HL-60 (cell line): Measurements from ENCODE around the gene MAN1C1.

Source experiments
- DNase-seq, 2 experiments: peaks; one replicate each; pipeline ENCODE4 v3.0.0-alpha.2; 2010 to 2020; ENCODE audit warnings: low read depth in 1 of 2, low spot score in 1 of 2
- H3K27ac ChIP-seq: fragments of 250-450 bp; sonication (Bioruptor Pico); replicated peaks from 2 replicates; pipeline ENCODE4 v1.5.1; 2020; ENCODE audit warnings: mild to moderate bottlenecking, moderate library complexity
- H3K27me3 ChIP-seq: fragments of 250-450 bp; sonication (Bioruptor Pico); 2 replicates; pipeline ENCODE4 v1.5.1; 2021; ENCODE audit warnings: mild to moderate bottlenecking, moderate library complexity; ENCODE audit not compliant: insufficient read depth, poor library complexity, severe bottlenecking
- H3K4me3 ChIP-seq: replicated peaks from 2 replicates; pipeline ENCODE4 v1.5.1; 2011; ENCODE audit warnings: mild to moderate bottlenecking, control low read depth, low read length; ENCODE audit not compliant: insufficient read depth
- GABPA ChIP-seq: IDR thresholded peaks from 2 replicates; pipeline ENCODE4 v1.6.1; 2012; ENCODE audit warnings: low read depth
- POLR2AphosphoS5 ChIP-seq: IDR thresholded peaks from 2 replicates; pipeline ENCODE4 v1.6.1; 2012; ENCODE audit warnings: low read depth
- SPI1 ChIP-seq: IDR thresholded peaks from 2 replicates; pipeline ENCODE4 v1.6.1; 2012; ENCODE audit warnings: low read depth, mild to moderate bottlenecking, borderline replicate concordance
- TF ChIP-seq, protein P1 (sequence below): IDR thresholded peaks from 2 replicates; pipeline ENCODE4 v1.6.1; 2012; ENCODE audit warnings: low read depth; ENCODE audit not compliant: insufficient replicate concordance
- TF ChIP-seq, protein P2 (sequence below): IDR thresholded peaks from one replicate; pipeline ENCODE4 v1.5.1; 2011; ENCODE audit warnings: low read length, control low read depth, inconsistent platforms; ENCODE audit not compliant: insufficient read depth

The MAN1C1 gene

DNA sequence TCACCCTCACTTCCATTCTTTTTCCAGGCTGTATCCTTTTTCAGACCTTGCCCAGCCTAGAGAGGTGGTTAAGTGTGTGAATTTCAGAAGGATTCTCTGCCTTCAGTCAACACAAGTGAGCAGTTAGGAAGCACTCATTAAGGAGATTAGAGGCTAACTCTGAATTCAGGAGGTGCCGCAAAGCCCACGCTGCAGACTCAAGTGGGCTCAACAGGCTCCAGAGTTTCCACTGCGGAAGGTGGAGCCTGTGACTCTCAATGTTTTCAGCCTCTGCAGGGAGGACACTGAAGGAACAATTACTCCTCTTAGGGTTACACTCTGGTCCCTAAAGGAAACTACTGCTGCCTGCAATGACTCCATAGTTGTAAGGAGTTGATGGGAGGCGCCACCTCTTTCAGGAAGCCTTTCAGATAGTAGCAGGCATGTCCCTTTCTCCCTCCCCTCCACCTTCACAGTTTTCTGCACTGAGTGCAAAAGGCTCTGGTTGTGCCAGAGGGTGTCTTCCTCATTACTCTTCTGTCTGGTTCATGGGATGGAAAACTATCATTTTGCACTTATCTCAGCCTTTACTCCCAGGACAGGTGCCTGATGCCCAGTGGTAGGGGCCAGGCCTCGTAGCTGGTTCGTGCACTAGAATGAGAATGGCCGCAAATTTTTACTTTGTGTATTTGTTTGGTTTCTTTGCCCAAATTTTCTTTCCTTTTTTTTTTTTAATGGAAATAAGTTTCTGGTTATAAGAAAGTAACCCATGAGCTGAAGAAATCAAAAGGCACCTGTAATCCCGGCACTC is 128.2 kb downstream of the MAN1C1 start:
- no peak overlapping the region for H3K4me3 ChIP-seq
- no peaks in the 10 kb centered on the region for H3K27me3 ChIP-seq
- H3K27ac ChIP-seq = no peak overlapping the region
- TF ChIP-seq SPI1 = no peak
- TF ChIP-seq, protein P1, sequence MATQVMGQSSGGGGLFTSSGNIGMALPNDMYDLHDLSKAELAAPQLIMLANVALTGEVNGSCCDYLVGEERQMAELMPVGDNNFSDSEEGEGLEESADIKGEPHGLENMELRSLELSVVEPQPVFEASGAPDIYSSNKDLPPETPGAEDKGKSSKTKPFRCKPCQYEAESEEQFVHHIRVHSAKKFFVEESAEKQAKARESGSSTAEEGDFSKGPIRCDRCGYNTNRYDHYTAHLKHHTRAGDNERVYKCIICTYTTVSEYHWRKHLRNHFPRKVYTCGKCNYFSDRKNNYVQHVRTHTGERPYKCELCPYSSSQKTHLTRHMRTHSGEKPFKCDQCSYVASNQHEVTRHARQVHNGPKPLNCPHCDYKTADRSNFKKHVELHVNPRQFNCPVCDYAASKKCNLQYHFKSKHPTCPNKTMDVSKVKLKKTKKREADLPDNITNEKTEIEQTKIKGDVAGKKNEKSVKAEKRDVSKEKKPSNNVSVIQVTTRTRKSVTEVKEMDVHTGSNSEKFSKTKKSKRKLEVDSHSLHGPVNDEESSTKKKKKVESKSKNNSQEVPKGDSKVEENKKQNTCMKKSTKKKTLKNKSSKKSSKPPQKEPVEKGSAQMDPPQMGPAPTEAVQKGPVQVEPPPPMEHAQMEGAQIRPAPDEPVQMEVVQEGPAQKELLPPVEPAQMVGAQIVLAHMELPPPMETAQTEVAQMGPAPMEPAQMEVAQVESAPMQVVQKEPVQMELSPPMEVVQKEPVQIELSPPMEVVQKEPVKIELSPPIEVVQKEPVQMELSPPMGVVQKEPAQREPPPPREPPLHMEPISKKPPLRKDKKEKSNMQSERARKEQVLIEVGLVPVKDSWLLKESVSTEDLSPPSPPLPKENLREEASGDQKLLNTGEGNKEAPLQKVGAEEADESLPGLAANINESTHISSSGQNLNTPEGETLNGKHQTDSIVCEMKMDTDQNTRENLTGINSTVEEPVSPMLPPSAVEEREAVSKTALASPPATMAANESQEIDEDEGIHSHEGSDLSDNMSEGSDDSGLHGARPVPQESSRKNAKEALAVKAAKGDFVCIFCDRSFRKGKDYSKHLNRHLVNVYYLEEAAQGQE = no peak
- TF ChIP-seq, protein P2, sequence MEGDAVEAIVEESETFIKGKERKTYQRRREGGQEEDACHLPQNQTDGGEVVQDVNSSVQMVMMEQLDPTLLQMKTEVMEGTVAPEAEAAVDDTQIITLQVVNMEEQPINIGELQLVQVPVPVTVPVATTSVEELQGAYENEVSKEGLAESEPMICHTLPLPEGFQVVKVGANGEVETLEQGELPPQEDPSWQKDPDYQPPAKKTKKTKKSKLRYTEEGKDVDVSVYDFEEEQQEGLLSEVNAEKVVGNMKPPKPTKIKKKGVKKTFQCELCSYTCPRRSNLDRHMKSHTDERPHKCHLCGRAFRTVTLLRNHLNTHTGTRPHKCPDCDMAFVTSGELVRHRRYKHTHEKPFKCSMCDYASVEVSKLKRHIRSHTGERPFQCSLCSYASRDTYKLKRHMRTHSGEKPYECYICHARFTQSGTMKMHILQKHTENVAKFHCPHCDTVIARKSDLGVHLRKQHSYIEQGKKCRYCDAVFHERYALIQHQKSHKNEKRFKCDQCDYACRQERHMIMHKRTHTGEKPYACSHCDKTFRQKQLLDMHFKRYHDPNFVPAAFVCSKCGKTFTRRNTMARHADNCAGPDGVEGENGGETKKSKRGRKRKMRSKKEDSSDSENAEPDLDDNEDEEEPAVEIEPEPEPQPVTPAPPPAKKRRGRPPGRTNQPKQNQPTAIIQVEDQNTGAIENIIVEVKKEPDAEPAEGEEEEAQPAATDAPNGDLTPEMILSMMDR = no peak
- no peak for TF ChIP-seq GABPA
- TF ChIP-seq POLR2AphosphoS5 = no peak
- DNase-seq = no peak

DNA sequence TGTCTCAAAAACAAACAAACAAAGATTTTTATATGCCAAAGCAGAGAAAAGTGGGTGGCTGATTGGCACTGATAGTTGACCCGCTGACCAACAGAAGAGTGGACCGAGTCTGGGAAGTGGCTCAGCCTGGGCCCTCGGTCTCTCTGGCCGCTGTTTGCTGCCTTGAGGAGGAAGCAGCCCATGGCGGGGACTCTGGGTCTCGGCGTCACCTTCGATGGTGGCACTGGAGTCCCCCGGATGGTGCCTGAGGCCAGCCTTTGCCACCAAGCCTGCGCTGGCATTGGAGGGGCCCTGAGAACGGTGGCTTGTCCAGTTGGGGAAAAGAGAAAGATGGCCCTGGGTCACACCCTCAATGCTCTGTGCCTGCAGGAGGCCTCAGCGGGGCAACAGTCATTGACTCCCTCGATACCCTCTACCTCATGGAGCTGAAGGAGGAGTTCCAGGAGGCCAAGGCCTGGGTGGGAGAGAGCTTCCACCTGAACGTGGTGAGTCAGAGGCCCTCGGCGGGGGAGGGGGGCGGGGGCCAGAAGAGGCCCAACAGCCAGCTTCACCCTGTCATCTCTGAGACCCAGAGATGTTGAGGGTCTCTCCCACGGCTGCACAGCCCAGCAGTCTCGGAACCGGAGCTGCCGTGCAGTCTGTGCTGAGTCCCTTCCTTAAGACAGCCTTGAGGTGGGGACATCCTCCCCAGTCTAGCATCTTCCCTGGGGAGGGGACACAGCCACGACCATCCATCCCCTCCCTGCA is 129.9 kb downstream of the MAN1C1 start:
- DNase-seq = no peak
- Histone ChIP-seq H3K4me3 (no peak overlapping the region), H3K27ac (no peak overlapping the region), H3K27me3 (no peaks in the 10 kb centered on the region)
- TF ChIP-seq GABPA = no peak
- TF ChIP-seq, protein P2 = no peak
- TF ChIP-seq SPI1 = no peak
- TF ChIP-seq POLR2AphosphoS5 = no peak
- TF ChIP-seq, protein P1 = no peak

DNA sequence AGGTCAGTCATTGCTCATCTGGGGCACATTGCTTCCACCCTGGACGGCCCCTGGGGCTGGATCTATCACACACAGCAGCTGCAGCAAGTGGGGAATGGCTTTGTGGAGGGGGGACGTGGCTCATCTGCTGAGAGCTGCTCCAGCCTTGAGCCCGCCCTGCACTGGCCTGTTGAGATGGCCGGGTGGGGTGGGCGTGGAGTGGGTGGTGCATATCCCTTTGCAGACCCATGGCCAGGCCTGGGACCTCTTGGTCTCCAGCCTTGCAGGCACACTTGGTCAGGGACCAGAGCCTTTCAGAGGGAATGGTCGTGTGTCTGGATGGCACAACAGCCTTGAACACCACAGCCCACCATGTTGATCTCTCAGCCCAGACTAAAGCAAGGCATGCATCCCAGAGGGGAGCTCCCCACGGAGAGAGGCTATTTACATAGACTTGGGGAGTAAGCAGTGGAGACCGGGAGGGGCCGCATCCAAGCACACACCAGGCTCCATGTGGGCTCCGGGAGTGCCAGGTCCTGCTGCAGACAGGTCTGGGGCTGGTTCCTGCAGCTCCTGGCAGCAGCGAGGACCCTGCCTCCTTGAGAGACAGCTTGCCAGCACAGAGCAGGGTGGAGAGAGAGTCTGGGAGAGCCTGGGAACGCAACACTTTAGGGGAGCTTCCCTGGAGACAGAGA is 130.6 kb downstream of the MAN1C1 start:
- Histone ChIP-seq H3K4me3 (no peak overlapping the region), H3K27me3 (no peaks in the 10 kb centered on the region), H3K27ac (no peak overlapping the region)
- TF ChIP-seq POLR2AphosphoS5 (no peak), GABPA (no peak), SPI1 (no peak)
- TF ChIP-seq, protein P1 = no peak
- TF ChIP-seq, protein P2 = no peak
- no peak for DNase-seq
